ENCODE measurements around the gene RIIAD1. TPM values are rescaled to one million over a fixed set of nuclear protein-coding genes. Genes with fewer than 3 reads are reported as not detected.

RIIAD1 gene
- total RNA-seq, 4 donors from 2014 or later, result 1.4 TPM; not detected in 3

GRCh38 chr1:151718666-151719065 is 2.7 kb upstream of the RIIAD1 start:
- Histone ChIP-seq H3K4me1 (peaks cover 0 to 60% (median 15%) of the 10 kb centered on the region in 3 donors), H3K4me3 (no peak overlapping the region), H3K36me3 (no peaks in the 10 kb centered on the region), H3K27ac (peak overlapping the region in 1 of 4 donors; percentile 16), H3K27me3 (peaks cover 21% of the 10 kb centered on the region), H3K9me3 (no peaks in the 10 kb centered on the region)
- TF ChIP-seq CTCF (IDR thresholded peaks at IDR 0.05) (no peak), POLR2AphosphoS5 (IDR thresholded peaks at IDR 0.05) (no peak), POLR2A (IDR thresholded peaks at IDR 0.05) (no peak), EP300 (IDR thresholded peaks at IDR 0.05) (no peak)
- no peak for ATAC-seq
- 66 to 73% methylated on average over 3 of the region's 4 CpGs for WGBS, 2 donors (ENCODE audit: low coverage in 1 of 2)

DNA sequence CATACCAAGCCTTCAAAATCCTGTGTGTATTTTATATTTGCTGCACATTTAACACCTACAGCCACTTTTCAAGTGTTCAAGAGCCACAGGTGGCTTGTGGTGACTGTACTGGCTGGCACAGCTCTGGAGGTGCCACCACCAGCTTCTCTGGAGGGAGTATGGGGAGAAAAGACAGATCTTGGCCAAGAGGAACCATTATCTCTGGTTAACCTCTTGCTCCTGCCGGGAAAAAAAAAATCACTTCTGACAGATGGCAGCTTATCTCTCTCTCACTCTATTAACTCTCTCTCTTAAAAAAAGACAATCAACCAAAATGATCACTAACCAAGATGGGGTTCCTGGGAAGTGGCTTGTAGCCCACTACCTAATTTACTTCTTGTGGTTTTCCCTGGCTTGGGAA is 1.2 kb upstream of the RIIAD1 start:
- H3K27me3 ChIP-seq, result peaks cover 21% of the 10 kb centered on the region
- H3K4me1 ChIP-seq, result peaks cover 0 to 60% (median 15%) of the 10 kb centered on the region in 3 donors
- ATAC-seq, result no peak
- peak overlapping the region; percentile 76 to 89 (median 84) for H3K27ac ChIP-seq
- no peaks in the 10 kb centered on the region for H3K36me3 ChIP-seq
- 27% methylated on average over 1 of the region's 1 CpG; no CpG with 5 or more reads in 1 of the 2 donors for WGBS, 2 donors (ENCODE audit: low coverage in 1 of 2)
- no peaks in the 10 kb centered on the region for H3K9me3 ChIP-seq
- H3K4me3 ChIP-seq, result peak overlapping the region in 1 of 2 donors; percentile 58
- TF ChIP-seq CTCF (IDR thresholded peaks at IDR 0.05) (no peak), EP300 (IDR thresholded peaks at IDR 0.05) (no peak), POLR2A (IDR thresholded peaks at IDR 0.05) (no peak), POLR2AphosphoS5 (IDR thresholded peaks at IDR 0.05) (no peak)

DNA sequence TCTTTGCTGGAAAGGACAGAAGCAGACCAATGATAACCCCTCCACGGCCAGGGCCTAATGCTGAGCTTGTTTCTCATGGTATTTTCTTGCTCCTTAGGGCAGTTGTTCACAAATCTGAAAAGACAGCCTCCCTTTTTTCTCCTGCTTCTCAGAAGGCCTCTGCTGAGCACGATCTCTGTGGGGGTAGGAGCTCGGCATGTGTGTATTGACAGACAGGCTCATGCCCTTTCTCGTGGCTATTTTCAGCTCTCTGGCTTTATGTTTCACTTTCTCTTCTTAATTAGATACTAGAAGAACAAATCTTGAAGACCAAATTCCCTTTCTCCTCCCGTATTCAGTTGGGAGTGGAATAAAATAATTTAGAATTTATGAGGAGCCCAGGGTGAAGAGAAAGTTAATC is 768 bp upstream of the RIIAD1 start:
- ATAC-seq, result no peak
- TF ChIP-seq EP300 (IDR thresholded peaks at IDR 0.05), result no peak
- TF ChIP-seq POLR2A (IDR thresholded peaks at IDR 0.05), result no peak
- Histone ChIP-seq H3K27me3 (peaks cover 19% of the 10 kb centered on the region), H3K4me1 (peaks cover 0 to 60% (median 15%) of the 10 kb centered on the region in 3 donors), H3K36me3 (no peaks in the 10 kb centered on the region), H3K27ac (peak overlapping the region; percentile 76 to 89 (median 84)), H3K9me3 (no peaks in the 10 kb centered on the region), H3K4me3 (peak overlapping the region; percentile 52 to 58)
- WGBS, 2 donors (ENCODE audit: low coverage in 1 of 2), result 0 to 18% methylated on average over 5 of the region's 5 CpGs

DNA sequence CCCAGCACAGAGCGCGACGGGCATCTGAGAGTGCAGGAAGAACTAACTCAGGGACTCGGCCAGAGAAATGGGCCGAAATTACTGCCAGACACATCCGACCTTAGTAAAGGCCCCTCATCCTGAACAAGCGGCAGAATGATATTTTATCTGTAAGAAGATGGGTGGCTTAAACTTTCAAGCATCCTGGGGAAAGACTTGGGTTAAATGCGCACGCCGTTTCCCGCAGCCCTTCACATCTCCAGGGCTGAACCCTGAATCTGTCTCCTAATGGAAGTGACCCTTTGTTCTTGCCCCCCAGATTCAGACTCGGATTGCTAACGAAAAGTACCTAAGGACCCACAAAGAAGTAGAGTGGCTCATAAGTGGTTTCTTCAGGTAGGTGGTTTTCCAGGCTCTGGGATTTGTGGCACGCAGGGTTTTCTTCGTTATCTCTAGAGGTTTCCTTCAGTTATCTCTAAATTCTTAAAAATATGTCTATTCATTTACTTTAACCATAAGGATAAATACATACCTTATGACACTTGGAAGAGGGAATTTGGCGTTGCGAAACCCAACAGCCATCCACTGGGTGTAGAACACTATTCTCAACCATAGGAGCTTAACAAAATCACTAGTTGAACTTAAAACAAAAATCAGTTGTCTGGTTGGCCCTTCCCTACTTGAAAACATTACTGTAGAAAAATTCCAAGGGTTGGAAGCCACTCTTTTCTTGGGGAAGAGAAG is 627 bp downstream of the RIIAD1 start:
- Histone ChIP-seq H3K27ac (peak overlapping the region in 3 of 4 donors; percentile 83 to 89 (median 85)), H3K4me1 (peaks cover 0 to 52% (median 15%) of the 10 kb centered on the region in 3 donors), H3K36me3 (no peaks in the 10 kb centered on the region), H3K27me3 (peaks cover 5% of the 10 kb centered on the region), H3K9me3 (no peaks in the 10 kb centered on the region), H3K4me3 (peak overlapping the region; percentile 52 to 58)
- 31 to 52% methylated on average over 10 to 16 of the region's 17 CpGs for WGBS, 2 donors (ENCODE audit: low coverage in 1 of 2)
- TF ChIP-seq POLR2A (IDR thresholded peaks at IDR 0.05), result no peak
- TF ChIP-seq EP300 (IDR thresholded peaks at IDR 0.05), result no peak
- TF ChIP-seq POLR2AphosphoS5 (IDR thresholded peaks at IDR 0.05), result no peak
- no peak for TF ChIP-seq CTCF (IDR thresholded peaks at IDR 0.05)
- ATAC-seq, result no peak

- H3K4me3 ChIP-seq, result no peak overlapping the region
- no peak overlapping the region for H3K27ac ChIP-seq
- WGBS, 2 donors (ENCODE audit: low coverage in 1 of 2), result 48 to 62% methylated on average over 3 of the region's 3 CpGs
- H3K27me3 ChIP-seq, result no peaks in the 10 kb centered on the region
- H3K36me3 ChIP-seq, result no peaks in the 10 kb centered on the region
- H3K4me1 ChIP-seq, result peaks cover 0 to 51% (median 10%) of the 10 kb centered on the region in 3 donors
- no peak for ATAC-seq
- no peaks in the 10 kb centered on the region for H3K9me3 ChIP-seq
- TF ChIP-seq POLR2AphosphoS5 (IDR thresholded peaks at IDR 0.05) (no peak), CTCF (IDR thresholded peaks at IDR 0.05) (no peak), EP300 (IDR thresholded peaks at IDR 0.05) (no peak), POLR2A (IDR thresholded peaks at IDR 0.05) (no peak)
These were observed 2.5 kb downstream of the RIIAD1 start for GRCh38 chr1:151723726-151724370.

Data from gastroesophageal sphincter (tissue), 4 donors.